Nephron (organoid): Measurements from ENCODE around the gene MAPK14.

Source experiments
- H3K27ac Mint-ChIP-seq, 3 experiments: 2 replicates each; pipeline ENCODE4 v1.8.0; 2020; ENCODE audit warnings: mixed read lengths in 3 of 3, mild to moderate bottlenecking in 2 of 3, moderate library complexity in 1 of 3
- H3K27me3 Mint-ChIP-seq: 2 replicates; pipeline ENCODE4 v1.8.0; 2021; ENCODE audit warnings: low read depth, mild to moderate bottlenecking, moderate library complexity, mixed read lengths
- H3K36me3 Mint-ChIP-seq: 2 replicates; pipeline ENCODE4 v1.8.0; 2020; ENCODE audit warnings: low read depth, mixed read lengths
- H3K4me1 Mint-ChIP-seq: 2 replicates; pipeline ENCODE4 v1.8.0; 2020; ENCODE audit warnings: mixed read lengths
- H3K4me3 Mint-ChIP-seq, 3 experiments: 2 replicates each; pipeline ENCODE4 v1.8.0; 2020; ENCODE audit warnings: mild to moderate bottlenecking in 3 of 3, mixed read lengths in 3 of 3, moderate library complexity in 2 of 3
- H3K9me3 Mint-ChIP-seq: 2 replicates; pipeline ENCODE4 v1.8.0; 2020; ENCODE audit warnings: mixed read lengths
- TF ChIP-seq, protein P1 (sequence below), 3 experiments: fragments of 200-600 bp; sonication (generic); IDR thresholded peaks; one replicate each; pipeline ENCODE4 v1.5.0; 2021; ENCODE audit warnings: antibody characterized with exemption in 3 of 3; ENCODE audit not compliant: unreplicated experiment in 3 of 3

Gene MAPK14

DNA sequence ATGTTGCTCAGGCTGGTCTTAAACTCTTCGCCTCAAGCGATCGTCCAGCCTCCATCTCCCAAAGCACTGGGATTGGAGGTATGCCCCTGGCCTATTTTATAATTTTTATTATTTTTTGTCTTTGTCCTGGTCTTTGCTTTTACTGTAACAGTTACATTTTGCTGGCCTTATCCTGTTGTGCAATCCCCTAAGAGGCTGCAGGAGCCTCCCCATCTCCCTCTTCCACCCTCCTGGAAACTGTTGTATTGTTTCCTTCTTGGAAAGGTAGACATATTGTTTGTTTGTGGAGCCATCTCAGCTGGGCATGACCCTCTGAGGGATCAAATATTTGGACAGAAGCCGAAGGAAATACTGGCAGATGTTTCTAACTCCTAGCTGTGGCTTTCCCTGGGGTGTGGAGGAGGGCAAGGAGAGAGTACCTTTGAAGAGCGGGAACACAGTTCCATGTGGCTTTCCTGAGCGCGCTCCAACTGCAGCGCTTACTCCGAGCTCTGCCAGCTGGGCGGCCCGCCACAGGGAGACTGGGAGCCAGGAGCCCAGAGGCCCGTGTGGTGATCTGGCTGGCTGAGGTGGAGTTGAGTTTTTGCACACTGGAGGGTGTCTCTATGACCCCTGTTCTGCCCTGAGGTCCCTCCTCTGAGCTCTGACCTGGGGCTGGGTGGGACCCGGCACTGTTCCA is 107.6 kb downstream of the MAPK14 start:
- no peak overlapping the region for H3K27ac Mint-ChIP-seq
- TF ChIP-seq, protein P1, sequence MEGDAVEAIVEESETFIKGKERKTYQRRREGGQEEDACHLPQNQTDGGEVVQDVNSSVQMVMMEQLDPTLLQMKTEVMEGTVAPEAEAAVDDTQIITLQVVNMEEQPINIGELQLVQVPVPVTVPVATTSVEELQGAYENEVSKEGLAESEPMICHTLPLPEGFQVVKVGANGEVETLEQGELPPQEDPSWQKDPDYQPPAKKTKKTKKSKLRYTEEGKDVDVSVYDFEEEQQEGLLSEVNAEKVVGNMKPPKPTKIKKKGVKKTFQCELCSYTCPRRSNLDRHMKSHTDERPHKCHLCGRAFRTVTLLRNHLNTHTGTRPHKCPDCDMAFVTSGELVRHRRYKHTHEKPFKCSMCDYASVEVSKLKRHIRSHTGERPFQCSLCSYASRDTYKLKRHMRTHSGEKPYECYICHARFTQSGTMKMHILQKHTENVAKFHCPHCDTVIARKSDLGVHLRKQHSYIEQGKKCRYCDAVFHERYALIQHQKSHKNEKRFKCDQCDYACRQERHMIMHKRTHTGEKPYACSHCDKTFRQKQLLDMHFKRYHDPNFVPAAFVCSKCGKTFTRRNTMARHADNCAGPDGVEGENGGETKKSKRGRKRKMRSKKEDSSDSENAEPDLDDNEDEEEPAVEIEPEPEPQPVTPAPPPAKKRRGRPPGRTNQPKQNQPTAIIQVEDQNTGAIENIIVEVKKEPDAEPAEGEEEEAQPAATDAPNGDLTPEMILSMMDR (IDR thresholded peaks at IDR 0.05; ENCODE audit: unreplicated experiment in 3 of 3) = no peak

DNA sequence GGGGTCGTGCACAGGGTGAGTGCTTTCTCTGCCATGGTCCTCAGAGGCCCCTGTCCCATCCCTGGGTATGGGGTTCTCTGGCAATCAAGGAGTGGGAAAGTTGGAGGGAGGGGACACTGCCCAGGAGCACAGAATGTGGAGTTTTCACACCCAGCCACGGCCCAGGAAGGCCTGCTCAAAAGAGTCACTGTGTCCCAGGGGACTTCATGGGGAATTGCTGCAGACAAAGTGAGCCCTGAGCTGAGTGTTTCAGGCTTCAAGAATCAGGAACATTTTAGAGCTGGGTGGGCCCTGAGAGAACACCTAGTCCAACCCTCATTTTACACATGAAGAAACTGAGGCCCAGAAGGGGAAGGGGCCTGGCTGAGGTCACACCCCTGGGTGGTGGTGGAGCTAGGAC is 108.4 kb downstream of the MAPK14 start:
- H3K27ac Mint-ChIP-seq = no peak overlapping the region
- H3K9me3 Mint-ChIP-seq = no peaks in the 10 kb centered on the region
- peaks cover 47% of the 10 kb centered on the region for H3K4me1 Mint-ChIP-seq
- no peak overlapping the region for H3K4me3 Mint-ChIP-seq
- H3K36me3 Mint-ChIP-seq = no peaks in the 10 kb centered on the region
- peaks cover 5% of the 10 kb centered on the region for H3K27me3 Mint-ChIP-seq
- TF ChIP-seq, protein P1 (IDR thresholded peaks at IDR 0.05; ENCODE audit: unreplicated experiment in 3 of 3) = no peak

More for the DNA sequence above, 107.6 kb downstream of the MAPK14 start:
- Mint-ChIP-seq H3K4me1 (peaks cover 44% of the 10 kb centered on the region), H3K27me3 (peaks cover 5% of the 10 kb centered on the region), H3K4me3 (no peak overlapping the region), H3K9me3 (no peaks in the 10 kb centered on the region), H3K36me3 (no peaks in the 10 kb centered on the region)

DNA sequence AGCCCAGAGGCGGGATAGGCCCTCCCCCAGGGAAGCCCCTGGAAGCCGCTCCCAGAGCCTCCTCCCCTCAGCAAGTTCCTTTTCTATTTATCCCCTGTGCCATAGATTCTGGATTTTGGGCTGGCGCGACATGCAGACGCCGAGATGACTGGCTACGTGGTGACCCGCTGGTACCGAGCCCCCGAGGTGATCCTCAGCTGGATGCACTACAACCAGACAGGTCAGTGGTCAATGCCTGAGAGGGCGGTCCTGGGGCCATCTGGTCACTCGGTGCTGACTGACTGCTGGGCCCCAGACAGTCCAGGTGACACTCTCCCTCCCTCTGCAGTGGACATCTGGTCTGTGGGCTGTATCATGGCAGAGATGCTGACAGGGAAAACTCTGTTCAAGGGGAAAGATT is 108.9 kb downstream of the MAPK14 start:
- H3K4me1 Mint-ChIP-seq = peaks cover 44% of the 10 kb centered on the region
- no peak overlapping the region for H3K27ac Mint-ChIP-seq
- TF ChIP-seq, protein P1 (IDR thresholded peaks at IDR 0.05; ENCODE audit: unreplicated experiment in 3 of 3) = no peak
- peaks cover 5% of the 10 kb centered on the region for H3K27me3 Mint-ChIP-seq
- H3K36me3 Mint-ChIP-seq = no peaks in the 10 kb centered on the region
- H3K9me3 Mint-ChIP-seq = no peaks in the 10 kb centered on the region
- H3K4me3 Mint-ChIP-seq = no peak overlapping the region

DNA sequence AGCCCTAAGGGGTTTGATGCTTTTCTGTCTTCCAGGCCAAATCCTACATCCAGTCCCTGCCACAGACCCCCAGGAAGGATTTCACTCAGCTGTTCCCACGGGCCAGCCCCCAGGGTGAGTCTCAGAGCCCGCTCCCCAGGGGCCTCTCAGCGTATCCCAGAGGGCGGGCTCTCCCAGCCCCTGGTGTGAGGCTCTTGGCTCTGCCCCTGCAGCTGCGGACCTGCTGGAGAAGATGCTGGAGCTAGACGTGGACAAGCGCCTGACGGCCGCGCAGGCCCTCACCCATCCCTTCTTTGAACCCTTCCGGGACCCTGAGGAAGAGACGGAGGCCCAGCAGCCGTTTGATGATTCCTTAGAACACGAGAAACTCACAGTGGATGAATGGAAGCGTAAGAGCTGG is 111.1 kb downstream of the MAPK14 start:
- Mint-ChIP-seq H3K36me3 (no peaks in the 10 kb centered on the region), H3K4me3 (no peak overlapping the region), H3K27me3 (peaks cover 3% of the 10 kb centered on the region), H3K9me3 (no peaks in the 10 kb centered on the region), H3K4me1 (peaks cover 23% of the 10 kb centered on the region), H3K27ac (no peak overlapping the region)
- TF ChIP-seq, protein P1 (IDR thresholded peaks at IDR 0.05; ENCODE audit: unreplicated experiment in 3 of 3) = no peak

DNA sequence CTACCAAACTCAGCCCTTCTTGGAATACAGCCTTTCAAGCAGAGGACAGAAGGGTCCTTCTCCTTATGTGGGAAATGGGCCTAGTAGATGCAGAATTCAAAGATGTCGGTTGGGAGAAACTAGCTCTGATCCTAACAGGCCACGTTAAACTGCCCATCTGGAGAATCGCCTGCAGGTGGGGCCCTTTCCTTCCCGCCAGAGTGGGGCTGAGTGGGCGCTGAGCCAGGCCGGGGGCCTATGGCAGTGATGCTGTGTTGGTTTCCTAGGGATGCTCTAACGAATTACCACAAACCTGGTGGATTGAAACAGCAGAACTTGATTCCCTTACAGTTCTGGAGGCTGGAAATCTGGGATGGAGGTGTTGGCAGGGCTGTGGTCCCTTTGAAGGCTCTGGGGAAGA is 111.8 kb downstream of the MAPK14 start:
- Mint-ChIP-seq H3K4me1 (peaks cover 21% of the 10 kb centered on the region), H3K27me3 (no peaks in the 10 kb centered on the region), H3K36me3 (no peaks in the 10 kb centered on the region), H3K9me3 (no peaks in the 10 kb centered on the region), H3K4me3 (no peak overlapping the region), H3K27ac (peak overlapping the region in 2 of 3 experiments; percentile 8 to 58)
- TF ChIP-seq, protein P1 (IDR thresholded peaks at IDR 0.05; ENCODE audit: unreplicated experiment in 3 of 3) = peak; percentile 16 to 23 (median 22)
